ENCODE measurements around the gene TMOD1.
"Not testable (repeated sequence)": the region's sequence is repeated elsewhere in the genome, so short reads cannot be mapped to it uniquely, and the experiment has no call there.

TMOD1 gene

DNA sequence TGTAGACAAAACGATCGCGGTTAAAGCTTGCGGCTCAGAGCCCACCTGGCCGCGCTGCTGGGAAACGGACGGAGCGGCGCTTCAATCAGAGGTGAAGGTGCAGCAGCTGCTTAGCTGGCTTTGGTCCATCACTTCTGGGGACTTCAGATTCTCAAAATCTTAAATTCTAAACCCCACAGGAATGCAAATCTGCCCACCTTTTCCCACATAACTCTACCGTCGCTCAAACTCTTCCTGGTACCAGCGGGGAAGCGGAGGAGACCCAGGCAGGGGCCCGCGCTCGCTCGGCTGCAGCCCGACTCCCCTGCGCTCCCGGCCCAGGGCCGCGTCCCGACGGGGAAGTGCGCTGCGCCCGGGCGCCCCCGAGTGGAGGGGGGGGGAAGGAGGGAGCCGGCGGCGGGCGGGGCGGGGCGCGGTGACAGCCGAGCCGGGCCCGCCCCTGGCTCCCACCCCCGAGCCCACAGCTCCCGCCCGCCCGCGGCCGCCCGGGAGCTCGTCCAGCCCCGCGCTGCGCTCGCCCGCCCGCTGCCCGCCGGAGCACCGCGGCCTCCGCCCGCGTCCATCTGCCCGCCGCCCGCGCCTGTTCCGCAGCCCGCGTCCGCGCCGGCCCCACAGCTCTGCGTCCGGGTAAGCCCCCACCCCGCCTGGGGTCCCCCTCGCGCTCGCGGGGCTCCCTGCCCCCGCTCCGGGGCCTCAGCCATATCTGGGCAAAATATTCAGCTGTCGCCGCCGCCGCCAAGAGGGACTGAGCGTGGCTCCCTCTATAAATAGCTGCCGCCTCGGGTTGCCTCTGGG lies at the start of gene TMOD1:
TSS of gene TMOD1 (plus strand) at position 490 of the 795 bp plus-strand sequence. CDS start 22,523 bp downstream, outside the sequence.
- DNase-seq = no peak

DNA sequence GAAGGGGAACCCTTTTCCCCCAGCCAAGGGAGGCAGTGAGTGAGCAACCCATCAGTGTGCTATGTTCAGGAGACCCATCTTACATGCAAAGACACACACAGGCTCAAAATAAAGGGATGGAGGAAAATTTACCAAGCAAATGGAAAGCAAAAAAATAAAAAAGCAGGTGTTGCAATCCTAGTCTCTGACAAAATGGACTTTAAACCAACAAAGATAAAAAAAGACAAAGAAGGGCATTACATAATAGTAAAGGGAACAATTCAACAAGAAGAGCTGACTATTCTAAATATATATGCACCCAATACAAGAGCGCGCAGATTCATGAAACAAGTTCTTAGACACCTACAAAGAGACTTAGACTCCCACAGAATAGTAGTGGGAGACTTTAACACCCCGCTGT lies 47.9 kb upstream of the TMOD1 start:
- DNase-seq = not testable (repeated sequence)

DNA sequence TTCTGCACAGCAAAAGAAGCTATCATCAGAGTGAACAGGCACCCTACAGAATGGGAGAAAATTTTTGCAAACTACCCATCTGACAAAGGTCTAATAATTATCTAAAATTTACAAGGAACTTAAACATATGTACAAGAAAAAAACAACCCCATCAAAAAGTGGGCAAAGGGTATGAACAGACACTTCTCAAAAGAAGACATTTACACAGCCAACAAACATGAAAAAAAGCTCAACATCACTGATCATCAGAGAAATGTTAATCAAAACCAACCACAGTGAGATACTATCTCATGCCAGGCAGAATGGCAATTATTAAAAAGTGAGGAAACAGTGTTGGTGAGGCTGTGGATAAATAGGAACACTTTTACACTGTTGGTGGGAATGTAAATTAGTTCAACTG lies 44.6 kb upstream of the TMOD1 start:
- not testable (repeated sequence) for DNase-seq

DNA sequence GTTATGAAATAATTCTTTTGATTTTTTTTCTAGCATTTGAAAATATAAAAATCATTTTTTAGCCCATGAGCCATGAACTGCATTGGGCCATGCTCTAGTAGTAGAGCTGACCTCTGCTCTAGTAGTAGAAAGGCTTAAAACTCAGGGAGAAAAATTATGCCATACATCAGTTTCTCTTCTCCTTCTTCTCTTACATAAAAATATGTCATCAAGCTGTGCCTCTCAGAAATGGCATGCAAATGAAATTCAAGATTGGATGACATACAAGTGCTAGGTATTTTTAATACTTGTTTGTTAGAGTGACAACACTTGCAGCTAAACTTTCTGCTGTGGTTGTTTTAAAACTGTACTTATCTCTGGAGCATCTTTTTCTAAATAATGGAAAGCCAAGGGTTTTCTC lies 42.1 kb upstream of the TMOD1 start:
- DNase-seq = no peak

DNA sequence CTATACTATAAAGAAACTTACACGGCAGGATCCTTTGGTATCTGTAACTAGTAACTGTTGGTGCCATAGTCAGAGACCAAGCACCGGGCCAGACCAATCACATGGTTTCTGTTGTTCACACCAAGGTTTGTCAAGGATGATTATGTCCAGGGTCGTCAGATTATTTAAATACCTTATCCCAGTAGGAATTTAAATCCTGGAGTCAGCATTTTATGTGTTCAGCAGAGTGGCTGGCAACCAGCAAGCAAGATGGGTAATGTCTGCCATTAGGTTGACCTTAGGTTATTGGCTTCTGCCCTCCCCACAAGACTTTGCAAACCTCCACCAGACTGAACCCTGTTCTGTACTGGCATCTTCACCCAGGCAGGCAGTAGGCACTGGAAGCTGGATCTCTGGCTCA lies 39.3 kb upstream of the TMOD1 start:
- no peak for DNase-seq

DNA sequence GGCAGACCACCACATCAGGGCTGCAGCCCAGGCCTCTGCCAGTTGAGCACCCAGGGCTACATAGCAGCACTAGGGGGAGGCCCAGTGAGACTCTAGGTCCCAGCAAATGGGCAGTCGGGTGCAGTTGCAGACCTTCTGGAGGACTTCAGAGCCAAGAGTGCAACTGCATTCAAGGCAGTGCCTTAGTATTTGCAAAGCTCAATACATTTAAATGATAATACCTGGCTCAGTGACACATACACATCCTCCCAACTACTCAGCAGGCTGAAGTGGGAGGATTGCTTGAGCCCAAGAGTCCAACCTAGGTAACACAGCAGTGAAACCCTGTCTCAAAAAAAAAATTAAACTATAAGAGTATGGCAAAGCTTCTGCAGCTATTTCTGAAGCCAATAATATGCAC lies 38.6 kb upstream of the TMOD1 start:
- DNase-seq = no peak

- DNase-seq = no peak
These were observed 32.6 kb upstream of the TMOD1 start for GRCh38 chr9:97468658-97469448.

DNA sequence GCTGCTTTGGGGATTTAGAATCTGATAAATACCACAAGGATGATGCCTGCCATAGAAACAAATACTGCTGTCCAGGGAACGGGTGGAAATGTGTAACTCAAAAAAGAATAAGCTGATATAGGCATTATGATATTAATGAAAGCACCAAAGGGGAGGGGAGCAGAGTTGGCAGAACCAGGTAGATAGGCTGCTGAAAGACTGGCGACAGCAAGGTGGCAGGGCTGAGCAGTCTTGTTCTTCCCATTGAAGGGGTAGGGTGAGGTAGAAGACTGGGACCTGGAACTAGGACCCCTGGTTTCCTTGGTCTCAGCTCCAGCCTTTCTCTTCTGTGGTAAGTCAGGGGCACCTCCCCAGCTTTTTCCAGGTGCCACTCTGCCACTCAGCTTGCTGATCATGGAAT lies 31.4 kb upstream of the TMOD1 start:
- DNase-seq = no peak

DNA sequence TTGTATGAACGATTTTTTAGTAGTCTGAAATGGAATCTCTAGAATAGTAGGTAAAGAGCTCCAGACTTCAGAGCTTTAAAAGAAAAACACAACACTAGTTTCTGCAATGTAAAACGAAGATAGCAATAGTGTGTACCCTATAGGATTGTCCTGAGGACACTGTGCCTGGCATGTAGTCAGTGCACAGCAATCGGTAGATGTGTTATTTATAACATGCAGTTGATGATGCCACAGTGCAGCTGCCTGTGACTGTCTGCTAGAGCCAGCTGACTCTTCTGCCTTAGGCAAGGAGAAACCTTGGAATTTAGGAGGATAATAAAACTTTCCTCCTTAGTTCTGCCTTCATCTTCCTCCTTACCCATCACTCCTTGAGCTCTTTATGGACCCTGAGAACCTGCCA lies 27.7 kb upstream of the TMOD1 start:
- no peak for DNase-seq

DNA sequence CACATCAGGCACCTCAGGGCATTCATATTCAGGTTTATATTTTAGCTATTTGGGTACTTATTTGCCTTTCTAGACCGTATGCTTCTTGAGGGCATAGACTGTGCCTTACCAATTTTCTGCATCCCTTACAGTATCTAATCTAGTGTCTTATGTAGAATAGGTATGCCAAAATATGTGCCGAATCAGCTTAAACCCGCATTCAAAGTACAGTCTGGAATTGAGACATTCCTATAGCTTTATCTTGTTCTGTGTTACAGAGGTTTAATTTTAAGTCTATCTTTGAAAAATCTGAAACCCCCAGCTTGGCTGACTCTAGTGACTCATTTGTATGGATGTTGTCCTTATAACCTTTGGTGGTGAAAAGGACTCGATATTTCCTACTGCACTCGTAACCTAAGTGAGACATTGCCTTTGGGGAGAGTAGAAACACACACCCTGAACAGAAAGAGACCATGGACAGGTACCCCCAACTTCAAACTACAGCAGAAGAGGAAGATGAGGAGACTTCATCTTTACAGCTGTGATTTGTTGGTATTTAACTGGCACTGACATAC lies 27.0 kb upstream of the TMOD1 start:
- DNase-seq = no peak

DNA sequence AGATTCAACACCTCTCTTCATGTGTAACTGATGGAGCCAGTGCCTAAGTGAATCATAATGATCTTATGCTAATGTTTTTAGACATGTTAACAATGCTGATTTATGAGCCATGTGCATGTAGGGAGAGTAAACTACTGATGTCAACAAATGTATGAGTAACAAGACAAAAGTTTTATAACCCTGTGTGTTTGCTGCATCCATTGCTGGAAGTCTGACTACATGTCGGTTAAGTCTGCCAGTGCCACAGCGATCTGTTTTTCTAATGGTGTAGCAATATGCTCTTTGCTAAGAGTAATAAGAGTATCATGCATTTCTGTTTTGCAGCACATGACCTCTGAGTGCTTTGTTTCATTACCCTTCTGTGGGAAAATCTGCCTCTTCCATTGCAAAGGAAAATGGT lies 26.4 kb upstream of the TMOD1 start:
- DNase-seq = no peak

- DNase-seq = no peak
These were observed 23.0 kb upstream of the TMOD1 start for GRCh38 chr9:97478301-97478981.

- no peak for DNase-seq
These were observed 21.8 kb upstream of the TMOD1 start for GRCh38 chr9:97479496-97480159.

- no peak for DNase-seq
These were observed 21.3 kb upstream of the TMOD1 start for GRCh38 chr9:97480174-97480573.

GRCh38 chr9:97480749-97481148 lies 20.7 kb upstream of the TMOD1 start:
- DNase-seq = no peak

- DNase-seq = no peak
These were observed 17.3 kb upstream of the TMOD1 start for GRCh38 chr9:97484134-97484533.

DNA sequence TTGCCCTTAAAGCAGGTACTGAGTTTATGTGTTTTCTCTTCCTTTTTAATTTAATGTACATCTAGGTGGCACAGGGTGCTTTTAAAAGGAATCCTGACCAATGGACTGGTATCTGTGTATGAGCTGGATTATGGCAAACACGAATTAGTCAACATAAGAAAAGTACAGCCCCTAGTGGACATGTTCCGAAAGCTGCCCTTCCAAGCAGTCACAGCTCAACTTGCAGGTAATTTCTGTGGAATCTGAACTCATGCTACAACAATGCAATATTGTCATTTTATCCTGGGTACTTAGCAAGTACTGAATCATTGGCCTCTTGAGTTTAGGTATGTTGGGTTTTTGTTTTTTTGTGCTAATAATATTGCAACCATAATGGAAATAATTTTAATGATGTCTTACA lies 14.4 kb upstream of the TMOD1 start:
- no peak for DNase-seq

- no peak for DNase-seq
These were observed 13.6 kb upstream of the TMOD1 start for GRCh38 chr9:97487861-97488260.

GRCh38 chr9:97491216-97491999 lies 10.1 kb upstream of the TMOD1 start:
- no peak for DNase-seq

DNA sequence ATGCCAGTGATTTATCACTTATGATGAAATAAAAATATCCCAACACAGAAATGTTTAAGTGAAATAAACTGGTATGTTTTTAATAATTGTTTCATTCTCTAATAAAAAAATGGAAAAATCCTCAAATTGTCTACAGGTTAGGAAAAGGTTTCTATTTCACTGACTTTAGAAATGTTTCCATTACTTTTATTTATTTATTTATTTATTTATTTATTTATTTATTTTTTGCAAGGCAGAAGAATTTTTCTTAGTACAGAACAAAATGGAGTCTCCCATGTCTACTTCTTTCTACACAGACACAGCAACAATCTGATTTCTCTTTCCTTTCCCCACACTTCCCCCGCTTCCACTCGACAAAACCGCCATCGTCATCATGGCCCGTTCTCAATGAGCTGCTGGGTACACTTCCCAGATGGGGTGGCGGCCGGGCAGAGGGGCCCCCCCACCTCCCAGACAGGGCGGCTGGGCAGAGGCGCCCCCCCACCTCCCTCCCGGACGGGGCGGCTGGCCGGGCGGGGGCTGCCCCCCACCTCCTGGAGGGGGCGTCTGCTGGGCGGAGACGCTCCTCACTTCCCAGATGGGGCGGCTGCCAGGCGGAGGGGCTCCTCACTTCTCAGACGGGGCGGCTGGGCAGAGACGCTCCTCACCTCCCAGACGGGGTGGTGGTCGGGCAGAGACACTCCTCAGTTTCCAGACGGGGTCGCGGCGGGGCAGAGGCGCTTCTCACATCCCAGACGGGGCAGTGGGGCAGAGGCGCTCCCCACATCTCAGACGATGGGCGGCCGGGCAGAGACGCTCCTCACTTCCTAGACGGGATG lies 3.7 kb upstream of the TMOD1 start:
- DNase-seq = not testable (repeated sequence)

- DNase-seq = not testable (repeated sequence)
These were observed 2.6 kb upstream of the TMOD1 start for GRCh38 chr9:97498846-97499245.
